PFSK-1 (cell line): ENCODE measurements around the gene C1RL.

Experiments used
- FOXP2 ChIP-seq: optimal IDR thresholded peaks from 2 replicates; pipeline ENCODE3; 2011; ENCODE audit warnings: borderline replicate concordance, control low read depth, inconsistent platforms; ENCODE audit not compliant: insufficient read depth; ENCODE audit errors: extremely low read length, extremely low read depth
- POLR2AphosphoS5 ChIP-seq: IDR thresholded peaks from 2 replicates; pipeline ENCODE4 v1.6.1; 2012; ENCODE audit warnings: low read depth, mild to moderate bottlenecking, control low read depth, low read length, moderate library complexity
- SIN3A ChIP-seq: IDR thresholded peaks from 2 replicates; pipeline ENCODE4 v1.6.1; 2012; ENCODE audit warnings: mild to moderate bottlenecking, low read length, moderate library complexity, borderline replicate concordance; ENCODE audit not compliant: insufficient read depth
- TAF1 ChIP-seq: IDR thresholded peaks from 2 replicates; pipeline ENCODE4 v1.6.1; 2012; ENCODE audit warnings: low read length, control low read depth, borderline replicate concordance; ENCODE audit not compliant: insufficient read depth
- TF ChIP-seq, protein P1 (sequence below), 2 experiments: IDR thresholded peaks; 2 replicates each; pipeline versions ENCODE4 v1.6.1 to v1.8.0; 2011 to 2012; ENCODE audit warnings: low read depth in 2 of 2, low read length in 2 of 2, control low read depth in 1 of 2, inconsistent platforms in 1 of 2, mild to moderate bottlenecking in 1 of 2, moderate library complexity in 1 of 2; ENCODE audit not compliant: insufficient read depth in 1 of 2

The C1RL gene

DNA sequence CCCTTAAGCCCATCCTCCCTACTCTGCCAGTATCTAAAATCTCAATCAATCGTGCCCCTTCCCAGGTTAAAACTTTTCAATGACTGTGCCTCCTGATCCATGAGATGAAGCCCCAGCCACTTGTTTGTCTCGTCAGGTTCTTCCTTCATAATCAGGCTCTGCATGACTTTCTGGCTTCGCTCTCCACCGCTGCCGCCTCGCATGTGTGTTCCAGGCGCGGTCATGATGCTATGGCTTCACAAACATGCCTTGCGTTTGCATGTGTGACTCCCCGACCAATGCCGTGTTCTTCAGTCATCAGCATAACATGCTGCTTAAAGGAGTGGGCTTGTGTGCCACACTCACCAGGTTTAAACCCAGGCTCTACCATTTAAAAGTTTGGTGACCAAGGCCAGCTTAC is 5.0 kb upstream of the C1RL start:
- TF ChIP-seq, protein P1, sequence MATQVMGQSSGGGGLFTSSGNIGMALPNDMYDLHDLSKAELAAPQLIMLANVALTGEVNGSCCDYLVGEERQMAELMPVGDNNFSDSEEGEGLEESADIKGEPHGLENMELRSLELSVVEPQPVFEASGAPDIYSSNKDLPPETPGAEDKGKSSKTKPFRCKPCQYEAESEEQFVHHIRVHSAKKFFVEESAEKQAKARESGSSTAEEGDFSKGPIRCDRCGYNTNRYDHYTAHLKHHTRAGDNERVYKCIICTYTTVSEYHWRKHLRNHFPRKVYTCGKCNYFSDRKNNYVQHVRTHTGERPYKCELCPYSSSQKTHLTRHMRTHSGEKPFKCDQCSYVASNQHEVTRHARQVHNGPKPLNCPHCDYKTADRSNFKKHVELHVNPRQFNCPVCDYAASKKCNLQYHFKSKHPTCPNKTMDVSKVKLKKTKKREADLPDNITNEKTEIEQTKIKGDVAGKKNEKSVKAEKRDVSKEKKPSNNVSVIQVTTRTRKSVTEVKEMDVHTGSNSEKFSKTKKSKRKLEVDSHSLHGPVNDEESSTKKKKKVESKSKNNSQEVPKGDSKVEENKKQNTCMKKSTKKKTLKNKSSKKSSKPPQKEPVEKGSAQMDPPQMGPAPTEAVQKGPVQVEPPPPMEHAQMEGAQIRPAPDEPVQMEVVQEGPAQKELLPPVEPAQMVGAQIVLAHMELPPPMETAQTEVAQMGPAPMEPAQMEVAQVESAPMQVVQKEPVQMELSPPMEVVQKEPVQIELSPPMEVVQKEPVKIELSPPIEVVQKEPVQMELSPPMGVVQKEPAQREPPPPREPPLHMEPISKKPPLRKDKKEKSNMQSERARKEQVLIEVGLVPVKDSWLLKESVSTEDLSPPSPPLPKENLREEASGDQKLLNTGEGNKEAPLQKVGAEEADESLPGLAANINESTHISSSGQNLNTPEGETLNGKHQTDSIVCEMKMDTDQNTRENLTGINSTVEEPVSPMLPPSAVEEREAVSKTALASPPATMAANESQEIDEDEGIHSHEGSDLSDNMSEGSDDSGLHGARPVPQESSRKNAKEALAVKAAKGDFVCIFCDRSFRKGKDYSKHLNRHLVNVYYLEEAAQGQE (IDR thresholded peaks at IDR 0.05; ENCODE audit: insufficient read depth in 1 of 2, low read depth in 2 of 2, low read length in 2 of 2) = no peak
- TF ChIP-seq POLR2AphosphoS5 = no peak
- TF ChIP-seq FOXP2 = no peak
- no peak for TF ChIP-seq TAF1
- no peak for TF ChIP-seq SIN3A

DNA sequence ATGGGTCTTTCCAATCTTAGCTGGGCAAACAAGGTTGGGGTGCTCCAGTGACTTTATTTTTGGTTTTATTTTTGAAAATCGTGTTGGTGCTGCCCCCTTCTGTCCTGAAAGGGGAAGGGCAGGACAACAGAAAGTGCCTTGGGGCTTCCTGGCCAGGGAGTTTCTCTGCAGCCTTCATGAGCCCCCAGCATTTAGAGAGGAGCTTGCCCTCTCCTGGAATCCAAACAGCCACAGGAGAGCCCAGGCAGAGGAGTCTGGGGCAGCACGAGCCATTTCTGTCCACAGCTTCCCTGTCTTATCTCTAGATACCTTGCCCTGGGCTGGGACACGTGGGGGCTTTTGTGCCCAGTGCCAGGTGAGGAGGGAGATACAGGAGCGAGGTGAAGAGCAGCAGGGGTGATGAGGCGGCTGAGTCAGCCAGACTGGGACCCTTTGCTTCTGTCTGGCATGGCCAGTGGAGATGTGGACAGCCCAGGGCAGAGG is 4.4 kb upstream of the C1RL start:
- TF ChIP-seq SIN3A = no peak
- TF ChIP-seq, protein P1 (IDR thresholded peaks at IDR 0.05; ENCODE audit: insufficient read depth in 1 of 2, low read depth in 2 of 2, low read length in 2 of 2) = no peak
- TF ChIP-seq TAF1 = no peak
- no peak for TF ChIP-seq FOXP2
- TF ChIP-seq POLR2AphosphoS5 = no peak

DNA sequence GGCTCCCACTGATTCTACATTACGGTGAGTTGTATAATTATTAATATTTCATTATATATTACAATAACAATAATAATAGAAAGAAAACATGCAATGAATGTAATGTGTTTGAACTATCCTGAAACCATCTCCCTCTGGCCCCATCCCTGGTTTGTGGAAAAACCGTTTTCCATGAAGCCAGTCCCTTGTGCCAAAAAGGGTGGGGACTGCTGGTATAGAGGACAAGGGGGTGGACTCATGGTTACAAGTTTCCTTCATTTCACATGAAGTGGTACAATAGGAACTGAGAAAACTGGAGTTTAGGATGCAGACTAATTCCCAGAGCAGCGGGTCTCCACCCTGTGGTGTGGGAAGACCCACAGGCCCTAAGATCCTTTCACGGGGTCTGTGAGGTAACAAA is 3.0 kb upstream of the C1RL start:
- TF ChIP-seq, protein P1 (IDR thresholded peaks at IDR 0.05; ENCODE audit: insufficient read depth in 1 of 2, low read depth in 2 of 2, low read length in 2 of 2) = no peak
- TF ChIP-seq TAF1 (no peak), SIN3A (no peak), POLR2AphosphoS5 (no peak), FOXP2 (no peak)

DNA sequence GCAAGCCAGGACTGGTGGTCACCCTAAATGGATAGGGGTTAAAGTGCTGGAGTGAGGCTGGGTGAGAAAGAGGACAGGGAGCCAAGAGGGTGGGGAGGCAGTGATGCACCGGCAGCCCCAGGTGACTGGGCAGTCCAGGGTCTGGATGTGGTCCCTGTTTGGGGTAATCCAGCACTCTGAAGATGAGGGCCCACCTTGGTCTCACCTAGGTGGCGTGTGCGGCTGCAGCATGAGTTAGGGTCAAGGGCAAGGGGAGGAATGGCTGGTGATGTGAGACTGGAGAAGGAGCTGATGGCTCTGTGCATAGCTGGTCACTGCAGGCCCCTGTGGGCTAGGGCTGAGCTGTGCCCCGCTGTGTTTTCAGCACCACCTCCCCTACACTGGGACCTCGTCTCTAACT is 1.6 kb upstream of the C1RL start:
- TF ChIP-seq, protein P1 (IDR thresholded peaks at IDR 0.05; ENCODE audit: insufficient read depth in 1 of 2, low read depth in 2 of 2, low read length in 2 of 2) = no peak
- no peak for TF ChIP-seq POLR2AphosphoS5
- TF ChIP-seq FOXP2 = no peak
- no peak for TF ChIP-seq TAF1
- no peak for TF ChIP-seq SIN3A

DNA sequence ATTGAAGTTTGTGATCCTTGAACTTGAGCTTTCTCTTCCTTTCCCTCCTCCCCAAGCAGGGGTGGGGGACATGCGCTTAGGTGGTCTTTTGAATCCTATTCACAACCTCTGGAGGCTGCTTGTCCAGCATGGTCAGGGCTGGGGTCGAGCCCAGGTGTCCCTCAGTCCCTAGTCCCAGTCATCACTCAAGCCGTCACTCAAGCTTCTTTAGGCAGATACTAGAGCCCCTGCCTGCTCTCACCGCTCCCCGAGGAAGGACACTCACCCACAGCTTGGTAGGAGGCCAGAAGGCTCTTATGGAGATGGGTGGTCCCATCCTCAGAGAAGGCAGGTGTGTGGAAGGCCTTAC is 532 bp upstream of the C1RL start:
- TF ChIP-seq SIN3A (no peak), FOXP2 (no peak), POLR2AphosphoS5 (no peak), TAF1 (no peak)
- TF ChIP-seq, protein P1 (IDR thresholded peaks at IDR 0.05; ENCODE audit: insufficient read depth in 1 of 2, low read depth in 2 of 2, low read length in 2 of 2) = no peak
